Measurements from ENCODE around the gene FER1L5.

Gene FER1L5

DNA sequence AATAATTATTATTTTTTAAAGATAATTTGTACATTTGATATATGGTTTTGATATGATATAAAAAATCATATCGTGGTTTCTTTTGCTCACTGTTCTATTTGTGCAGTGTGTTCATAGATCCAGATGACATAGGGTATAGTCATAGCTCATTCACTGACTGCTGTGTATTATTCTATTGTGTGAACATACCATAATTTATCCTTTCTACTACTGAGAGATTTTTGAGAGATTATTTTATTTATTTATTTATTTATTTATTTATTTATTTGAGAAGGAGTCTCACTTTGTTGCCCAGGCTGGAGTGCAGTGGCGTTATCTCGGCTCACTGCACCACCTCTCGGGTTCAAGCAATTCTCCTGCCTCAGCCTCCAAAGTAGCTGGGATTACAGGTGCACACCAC lies 39.0 kb downstream of the FER1L5 start:
- no peak for DNase-seq (ENCODE audit: low read depth)

DNA sequence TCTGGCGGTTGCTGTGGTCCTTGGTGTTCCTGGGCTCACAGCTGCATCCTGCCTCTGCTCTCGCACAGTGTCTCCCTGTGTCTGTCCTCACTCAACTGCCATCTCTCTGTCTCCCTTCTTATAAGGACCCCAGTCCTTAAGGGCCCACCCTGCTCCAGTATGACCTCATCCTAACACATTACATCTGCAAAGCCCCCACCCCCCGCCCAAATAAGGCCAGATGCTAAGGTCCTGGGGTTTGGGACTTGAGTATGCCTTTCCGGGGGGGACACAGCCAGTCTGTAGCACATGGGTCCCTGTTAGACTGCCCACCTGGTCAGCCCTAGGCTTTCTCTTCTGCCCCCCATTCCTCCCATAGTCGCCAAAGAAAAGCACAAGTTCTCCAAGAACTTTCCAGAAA lies 40.7 kb downstream of the FER1L5 start:
- DNase-seq (ENCODE audit: low read depth): no peak

DNA sequence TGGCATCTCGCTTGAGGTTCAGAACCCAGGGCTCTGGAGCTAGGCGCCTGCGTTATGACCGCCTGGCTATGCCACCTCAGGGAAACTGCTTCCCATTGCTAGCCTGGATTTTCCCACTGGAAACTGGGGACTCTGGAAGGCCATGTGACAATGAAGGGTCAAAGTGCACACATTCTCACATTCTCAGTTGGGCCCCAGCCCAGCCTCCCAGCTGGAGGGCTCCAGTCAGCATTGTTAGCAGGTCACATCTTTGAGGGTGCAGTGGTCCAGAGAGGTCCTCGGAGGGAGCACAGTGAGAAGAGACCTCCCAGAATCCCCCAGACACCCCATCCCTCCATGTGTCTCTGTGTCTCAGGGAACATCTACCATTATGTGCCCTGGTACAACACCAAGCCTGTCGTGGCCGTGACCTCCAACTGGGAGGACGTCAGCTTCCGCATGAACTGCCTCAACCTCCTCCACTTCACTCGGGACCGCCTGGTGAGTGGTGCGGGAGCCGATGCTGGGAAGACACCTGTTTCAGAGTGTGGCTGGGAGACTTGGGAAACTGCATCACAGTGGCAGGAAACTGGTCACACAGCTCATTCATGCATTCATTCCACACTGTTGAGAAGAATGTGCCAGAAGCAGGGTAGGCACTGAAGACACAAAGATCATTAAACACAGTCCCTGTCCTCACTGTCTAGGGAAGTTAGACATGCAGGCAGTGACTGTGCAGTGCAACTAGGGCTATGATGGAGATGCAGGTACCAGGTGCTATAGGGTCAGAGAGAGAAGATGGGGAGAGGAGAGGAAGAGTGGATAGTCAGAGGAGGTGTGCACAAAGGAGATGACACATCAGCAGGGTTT lies 41.6 kb downstream of the FER1L5 start:
- DNase-seq (ENCODE audit: low read depth): no peak

DNA sequence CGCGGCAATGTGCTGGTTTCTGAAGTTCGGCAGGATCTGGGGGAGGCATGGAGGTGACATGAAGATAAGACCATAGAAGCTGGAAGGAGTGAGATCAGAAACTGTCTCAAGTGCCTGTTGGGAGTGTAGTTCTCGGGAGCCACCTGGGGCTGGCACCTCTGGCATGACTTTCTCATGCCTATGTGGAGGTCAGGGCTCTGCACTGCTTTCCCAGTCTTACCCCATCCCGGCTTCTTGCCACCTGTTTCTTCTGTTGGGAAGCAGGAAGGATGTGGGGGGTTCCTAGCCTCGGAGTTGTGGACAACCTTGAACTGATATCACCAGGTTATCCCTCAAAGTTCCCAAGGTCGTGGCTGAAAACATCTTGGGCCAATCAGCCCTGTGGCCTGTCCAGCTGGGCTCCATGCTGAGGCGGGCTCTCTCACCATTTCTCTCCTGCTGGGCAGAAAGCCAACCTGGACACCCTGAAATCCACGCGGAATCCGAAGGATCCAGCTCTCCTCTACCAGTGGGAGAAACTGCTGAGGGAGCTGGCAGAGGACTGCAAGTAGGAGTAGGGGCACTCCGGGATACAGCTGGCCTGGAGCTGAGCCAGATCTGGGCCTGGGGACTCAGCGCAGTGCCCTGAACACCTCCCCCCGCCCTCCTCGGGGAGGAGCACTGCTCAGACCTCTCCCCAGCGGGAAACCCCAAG lies 42.5 kb downstream of the FER1L5 start:
- no peak for DNase-seq (ENCODE audit: low read depth)

DNA sequence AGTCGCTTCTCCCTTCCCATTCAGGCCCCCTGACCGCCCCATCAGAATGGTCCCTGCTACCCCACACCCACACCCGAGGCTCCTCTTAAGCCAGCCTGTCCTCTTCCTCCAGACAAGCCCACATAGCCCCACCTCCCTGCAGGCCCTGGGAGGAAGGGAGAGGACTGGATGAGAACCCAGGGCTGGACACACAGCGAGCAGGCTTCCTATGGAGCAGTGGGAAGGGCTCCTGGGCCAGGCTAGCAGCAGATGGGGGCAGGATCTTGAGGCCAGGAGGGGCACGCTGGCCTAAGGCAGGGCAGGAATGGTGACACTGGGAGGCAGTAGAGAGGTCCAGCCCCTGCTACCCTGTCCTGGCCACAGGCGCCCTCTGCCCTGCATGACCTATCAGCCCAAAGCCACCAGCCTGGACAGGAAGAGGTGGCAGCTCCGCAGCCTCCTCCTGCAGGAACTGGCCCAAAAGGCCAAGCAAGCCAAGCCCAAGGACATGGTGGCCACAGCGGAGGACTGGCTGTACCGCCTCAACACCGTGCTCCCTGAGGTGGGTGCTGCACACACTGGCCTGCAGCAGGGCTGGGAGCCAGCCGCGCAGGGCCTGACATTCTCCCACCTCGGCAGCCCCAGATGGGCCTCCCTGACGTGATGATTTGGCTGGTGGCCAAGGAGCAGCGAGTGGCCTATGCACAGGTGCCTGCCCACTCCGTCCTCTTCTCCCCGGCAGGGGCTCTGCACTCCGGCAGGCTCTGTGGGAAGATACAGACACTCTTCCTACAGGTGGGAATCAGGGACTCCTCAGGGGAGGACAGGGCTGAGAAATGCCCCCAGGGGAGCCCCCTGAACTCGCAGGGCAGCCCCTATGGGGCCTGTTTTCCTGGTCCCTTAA lies 43.3 kb downstream of the FER1L5 start:
- no peak for DNase-seq (ENCODE audit: low read depth)

DNA sequence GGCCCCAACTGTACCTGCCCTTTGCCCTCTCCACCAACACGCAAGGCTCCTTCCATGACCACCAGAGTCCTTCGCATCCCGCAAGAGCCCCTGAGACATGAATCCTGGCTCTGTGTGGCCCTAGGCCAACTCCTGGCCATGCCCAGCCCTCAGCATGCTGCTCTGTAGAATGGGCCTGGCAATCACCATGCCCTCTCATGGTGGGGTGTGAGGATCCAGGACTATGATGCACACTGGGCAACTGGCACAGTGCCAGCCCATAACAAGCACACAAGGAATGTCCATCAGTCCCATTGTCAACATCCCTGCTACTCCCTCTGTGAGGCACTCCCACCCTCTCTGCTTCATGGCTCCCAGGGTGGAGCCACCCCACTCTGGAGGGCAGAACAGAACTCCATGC lies 44.7 kb downstream of the FER1L5 start:
- no peak for DNase-seq (ENCODE audit: low read depth)

DNA sequence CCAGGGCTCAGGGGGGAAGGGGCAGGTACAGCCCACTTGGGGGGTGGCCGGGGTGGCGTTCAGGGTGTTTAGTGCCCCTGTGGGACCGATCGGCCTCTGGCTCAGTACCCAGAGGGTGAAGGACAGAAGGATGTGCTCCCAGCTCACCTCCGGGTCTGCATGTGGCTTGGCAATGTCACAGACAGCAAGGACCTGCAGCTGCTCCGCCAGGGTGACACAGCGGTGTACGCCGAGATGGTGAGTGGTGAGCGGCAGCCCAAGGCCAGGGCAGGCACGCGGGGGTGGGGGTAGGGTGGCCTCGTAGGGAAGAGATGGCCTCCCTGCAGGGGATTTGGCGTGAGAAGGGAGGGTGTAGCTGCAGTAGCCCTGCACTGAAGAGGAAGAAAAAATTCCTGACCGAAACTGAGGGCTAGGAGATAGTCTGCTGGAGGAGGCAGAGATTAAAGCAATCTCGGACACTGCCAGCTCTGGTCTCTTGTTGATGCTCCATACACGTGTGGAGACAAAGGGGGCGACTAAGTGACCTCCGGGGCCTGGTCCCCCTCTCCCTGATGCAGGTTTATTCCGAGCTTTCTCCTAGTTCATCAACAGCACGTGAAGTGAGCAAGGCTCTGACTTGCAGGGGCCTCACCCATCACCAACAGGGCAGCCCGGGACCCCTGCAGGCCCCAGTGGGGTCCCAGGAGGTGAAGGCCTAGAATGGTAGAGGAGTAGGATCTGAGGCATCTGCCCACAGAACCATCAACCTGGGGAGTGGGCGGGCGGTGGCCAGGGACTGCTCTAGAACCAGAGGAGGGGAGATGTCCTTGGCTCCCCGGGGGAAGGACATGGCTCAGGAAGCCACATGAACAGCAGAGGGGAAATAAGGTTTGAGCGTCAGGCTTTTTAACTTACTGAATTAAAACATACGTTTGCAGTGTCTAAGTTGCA lies 45.4 kb downstream of the FER1L5 start:
- no peak for DNase-seq (ENCODE audit: low read depth)

DNA sequence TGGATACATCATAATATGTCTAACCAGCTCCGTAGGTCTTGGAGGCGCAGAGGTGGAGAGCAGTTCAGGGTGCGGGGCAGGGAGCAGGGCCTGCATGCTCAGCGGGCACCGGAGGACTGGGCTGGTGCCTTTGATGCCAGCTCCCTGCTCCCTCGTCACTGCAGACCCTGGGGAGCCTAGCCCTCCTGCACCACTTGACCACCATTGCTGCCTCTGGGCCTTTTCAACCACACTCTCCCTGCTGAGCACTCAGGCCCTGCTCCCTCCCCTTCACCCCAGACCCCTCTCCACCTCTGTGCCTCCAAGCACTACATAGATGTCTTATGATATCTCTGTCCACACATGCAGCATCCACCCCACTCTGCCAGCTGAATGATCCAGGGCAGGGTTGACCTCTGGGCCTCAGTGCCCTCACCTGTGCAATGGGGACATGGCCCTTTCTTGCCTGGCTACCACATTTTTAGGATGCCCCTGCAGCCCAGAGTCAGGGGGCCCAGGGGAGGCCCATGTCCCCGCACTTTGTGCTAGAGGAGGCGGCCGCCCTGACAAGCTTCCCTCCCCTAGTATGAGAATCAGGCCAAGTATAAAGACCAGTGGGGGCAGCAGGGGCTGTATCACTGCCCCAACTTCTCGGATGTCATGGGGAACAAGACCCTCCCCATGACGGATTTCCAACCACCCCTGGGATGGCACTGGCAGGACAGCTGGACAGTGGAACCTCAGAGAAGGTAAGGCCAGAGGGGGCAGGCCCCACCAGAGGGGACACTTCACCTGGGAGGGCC lies 46.3 kb downstream of the FER1L5 start:
- no peak for DNase-seq (ENCODE audit: low read depth)

DNA sequence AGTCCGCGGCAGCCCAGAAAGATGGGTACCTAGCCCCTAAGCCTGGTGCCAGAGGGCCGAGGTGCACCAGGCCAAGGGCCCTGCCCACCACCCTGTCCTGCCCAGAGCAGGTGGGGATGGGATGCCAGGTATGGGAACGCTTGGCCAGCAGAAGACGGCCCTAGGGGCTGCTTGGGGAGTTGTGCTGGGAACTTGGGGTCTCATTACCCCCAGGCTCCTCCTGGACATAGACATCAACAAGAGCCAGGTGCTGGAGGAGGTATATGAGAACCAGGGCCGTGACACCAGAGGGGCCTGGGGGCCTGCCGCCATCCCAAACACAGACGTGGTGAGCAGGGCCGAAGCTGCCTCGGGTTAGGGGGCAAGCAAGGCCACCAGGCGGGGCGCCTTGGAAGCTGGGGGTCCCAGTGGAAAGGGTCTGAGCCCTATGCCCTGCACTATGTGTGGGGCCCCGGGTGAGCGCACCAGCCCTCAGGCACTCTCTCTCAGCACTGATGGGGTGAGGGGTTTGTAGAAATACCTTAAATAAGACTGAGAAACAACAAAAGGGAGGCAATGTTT lies 46.9 kb downstream of the FER1L5 start:
- no peak for DNase-seq (ENCODE audit: low read depth)

DNA sequence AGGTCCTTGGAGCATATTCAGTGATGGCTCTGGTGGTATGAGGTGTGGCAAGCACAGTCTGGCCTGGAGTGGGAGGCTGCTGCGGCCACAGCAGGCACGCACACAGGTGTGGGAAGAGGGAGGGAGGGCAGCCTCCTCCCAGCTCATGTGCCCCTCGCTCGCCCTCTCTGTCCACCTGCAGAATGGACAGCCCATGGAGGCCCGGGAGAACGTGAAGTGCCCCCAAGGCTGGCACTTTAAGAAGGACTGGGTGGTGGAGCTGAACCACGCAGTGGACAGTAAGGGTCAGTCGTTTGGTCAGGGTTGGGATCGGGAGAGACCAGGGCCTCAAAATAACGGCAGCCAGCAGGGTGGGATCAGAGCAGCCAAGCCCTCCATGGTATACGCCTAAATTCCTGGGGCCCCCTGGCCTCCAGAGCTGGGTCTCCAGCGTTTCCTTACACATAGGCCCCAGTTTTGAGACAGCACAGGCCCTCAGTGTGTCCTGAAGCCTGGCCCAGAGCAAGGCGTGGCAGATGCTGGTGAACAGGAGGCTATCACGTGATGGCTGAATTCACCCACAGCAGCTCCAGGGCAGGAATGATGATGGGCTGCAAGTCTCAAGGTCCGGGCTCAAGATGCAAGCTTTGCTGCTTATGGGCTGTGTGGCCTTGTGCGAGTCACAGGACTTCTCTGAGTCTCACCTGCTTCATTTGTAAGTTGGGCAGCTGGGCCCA lies 47.9 kb downstream of the FER1L5 start:
- no peak for DNase-seq (ENCODE audit: low read depth)

DNA sequence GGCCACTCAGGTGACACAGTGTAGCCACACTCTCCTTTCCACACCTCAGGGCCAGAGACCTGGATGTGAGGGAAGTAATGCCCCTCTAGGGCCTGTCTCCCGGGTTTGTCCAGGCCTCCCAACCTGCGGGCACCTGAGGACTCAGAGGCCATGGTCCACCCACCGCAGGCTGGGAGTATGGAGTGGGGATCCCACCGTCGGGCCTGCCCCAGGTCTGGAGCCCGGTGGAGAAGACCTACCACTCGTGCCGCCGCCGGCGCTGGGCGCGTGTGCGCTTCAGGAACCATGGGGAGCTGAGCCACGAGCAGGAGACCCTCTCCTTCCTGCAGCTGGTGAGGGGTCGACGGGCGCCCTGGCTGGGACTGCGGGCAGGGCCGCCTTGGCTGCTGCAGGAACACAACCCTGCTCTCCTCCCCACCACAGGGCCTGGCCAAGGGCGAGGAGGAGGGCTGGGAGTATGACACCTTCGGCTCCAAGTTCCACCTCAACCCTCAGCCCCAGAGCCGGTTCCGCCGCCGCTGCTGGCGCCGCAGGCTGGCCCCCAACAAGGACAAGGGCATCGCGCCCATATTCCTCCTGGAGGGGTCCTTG lies 48.6 kb downstream of the FER1L5 start:
- DNase-seq (ENCODE audit: low read depth): no peak

DNA sequence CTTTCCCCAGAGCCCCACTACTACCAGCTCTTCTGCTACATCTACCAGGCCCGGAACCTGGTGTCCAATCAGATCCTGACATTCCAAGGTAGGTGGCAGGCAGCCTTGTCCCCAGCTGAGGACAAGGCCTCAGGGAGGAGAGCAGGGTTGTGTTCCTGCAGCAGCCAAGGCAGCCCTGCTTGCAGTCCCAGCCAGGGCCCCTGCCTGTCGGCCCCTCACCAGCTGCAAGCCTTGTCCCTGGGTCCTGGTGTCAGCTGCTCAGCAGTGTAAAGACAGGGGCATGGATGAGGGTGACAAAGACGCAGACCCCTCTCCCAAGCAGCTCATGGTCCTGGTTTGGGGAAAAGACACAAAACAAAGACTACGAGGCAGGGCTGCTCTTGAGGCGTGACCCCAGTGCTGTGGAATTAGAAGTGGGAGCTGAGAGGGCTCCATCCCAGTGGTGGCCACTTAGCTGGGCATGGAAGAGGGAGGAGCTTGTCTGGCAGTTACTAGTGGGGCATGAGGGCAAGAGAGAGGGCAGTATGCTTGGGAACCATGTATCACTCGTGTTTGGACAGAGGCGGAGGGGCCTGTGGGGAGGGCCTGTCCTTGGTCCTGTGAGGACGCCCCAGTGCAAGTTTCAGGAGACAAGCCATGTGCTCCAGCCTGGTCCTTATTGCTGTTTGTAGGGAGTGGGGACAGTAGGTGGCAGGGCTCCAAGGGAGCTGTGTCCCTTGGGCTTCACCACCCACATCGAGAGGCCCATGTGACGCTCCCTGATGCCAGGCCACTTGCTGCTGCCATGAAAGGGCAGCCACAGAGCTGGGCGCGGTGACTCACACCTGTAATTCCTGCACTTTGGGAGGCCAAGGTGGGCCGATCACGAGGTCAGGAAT lies 49.8 kb downstream of the FER1L5 start:
- DNase-seq (ENCODE audit: low read depth): no peak

DNA sequence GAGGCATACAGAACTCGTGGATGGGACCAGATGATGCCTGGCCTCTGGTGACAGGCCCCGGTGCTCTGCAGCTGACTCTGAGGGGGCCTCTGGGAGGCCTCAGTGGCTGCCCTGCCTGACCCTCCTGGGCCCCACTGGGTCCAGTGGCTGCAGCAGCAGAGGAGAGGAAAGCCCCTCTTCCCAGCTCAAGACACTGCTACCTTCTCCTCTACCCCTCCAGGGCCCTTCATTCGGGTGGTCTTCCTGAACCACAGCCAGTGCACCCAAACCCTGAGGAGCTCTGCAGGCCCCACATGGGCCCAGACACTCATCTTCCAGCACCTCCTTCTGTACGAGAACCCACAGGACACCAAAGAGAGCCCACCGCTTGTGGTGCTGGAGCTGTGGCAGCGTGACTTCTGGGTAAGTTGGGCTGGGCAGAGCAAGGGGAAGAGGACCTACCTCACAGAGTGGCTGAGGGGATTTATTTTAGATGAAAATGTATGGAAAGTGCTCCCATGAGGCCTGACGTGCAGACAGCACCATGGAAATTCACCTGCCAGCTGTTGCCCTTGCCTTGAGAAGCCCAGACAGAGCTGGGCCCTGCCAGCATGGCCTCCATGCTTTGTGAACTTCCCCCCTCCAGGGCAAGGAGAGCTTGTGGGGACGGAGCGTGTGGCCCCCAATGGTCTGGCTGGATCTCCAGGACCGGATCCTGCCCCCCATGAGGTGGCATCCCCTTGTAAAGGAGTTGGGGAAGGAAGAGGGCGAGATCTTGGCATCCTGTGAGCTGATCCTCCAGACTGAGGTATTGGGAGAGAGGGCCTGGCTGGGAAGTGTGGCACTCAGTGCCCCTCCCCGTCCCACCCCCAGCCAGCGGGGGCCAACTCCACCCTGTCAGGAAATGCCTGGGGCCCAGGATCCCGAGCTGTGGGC lies 51.0 kb downstream of the FER1L5 start:
- no peak for DNase-seq (ENCODE audit: low read depth)

DNA sequence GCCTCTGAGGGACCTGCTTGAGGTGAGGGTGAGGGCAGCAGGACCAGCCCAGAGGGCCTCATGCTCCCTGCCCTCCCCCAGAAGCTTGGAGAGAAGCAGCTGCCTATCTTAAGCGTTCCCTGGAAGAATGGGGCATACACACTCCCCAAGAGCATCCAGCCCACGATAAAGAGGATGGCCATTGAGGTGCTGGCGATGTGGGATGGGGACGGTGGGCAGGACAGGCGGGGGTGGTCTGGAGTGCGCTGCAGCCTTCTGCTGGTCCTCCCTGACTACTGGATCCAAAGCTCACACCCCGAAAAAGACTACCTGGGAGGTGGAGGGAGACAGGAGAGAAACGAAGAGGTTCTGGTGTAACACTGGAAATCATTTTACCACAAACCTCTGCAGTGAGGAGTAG lies 51.7 kb downstream of the FER1L5 start:
- DNase-seq (ENCODE audit: low read depth): no peak

DNA sequence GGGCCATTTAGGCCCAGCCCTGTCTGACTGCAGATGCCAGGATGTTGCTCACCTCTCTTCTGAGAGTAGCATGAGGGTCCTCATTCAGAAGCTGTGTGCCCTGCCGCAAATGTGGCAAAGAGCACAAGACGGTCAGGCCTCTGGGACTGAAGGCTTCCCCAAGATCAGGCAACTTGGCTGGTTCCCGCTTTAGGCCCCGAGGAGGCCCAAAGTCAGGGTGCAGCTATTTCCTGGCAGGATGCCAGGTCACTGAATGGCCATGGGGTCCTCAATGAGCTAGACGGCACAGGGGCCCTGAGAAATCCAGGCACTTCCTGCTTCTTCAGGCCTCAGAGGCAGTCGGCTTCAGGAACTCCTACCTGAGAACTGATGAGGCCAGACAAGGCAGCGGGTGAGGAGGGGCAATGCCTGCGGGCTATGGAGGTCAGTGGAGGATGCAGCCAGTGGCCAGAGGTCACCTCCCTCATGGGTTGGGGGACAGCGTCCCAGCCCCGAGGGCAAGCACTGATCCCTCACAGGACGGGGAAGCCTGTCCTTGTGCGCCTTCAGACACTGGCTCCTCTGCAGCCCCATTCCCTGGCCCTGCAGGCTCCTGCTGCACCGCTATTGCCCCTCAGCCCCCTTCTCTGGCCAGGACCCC lies 52.4 kb downstream of the FER1L5 start:
- no peak for DNase-seq (ENCODE audit: low read depth)

DNA sequence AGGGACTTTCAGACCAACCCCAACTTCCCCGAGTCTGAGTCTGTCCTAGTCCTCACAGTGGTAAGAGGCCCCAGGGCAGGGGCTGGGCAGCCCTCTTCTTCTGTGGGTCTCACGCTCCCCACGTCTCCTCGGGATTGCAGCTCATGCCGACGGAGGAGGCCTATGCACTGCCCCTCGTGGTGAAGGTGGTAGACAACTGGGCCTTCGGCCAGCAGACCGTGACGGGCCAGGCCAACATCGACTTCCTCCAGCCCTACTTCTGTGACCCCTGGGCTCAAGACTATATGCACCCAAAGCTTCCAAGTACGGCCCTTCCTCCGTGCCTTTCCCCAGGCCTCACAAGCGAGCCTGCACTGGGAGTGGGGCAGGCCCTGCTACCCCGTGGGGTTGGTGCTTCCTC lies 53.0 kb downstream of the FER1L5 start:
- no peak for DNase-seq (ENCODE audit: low read depth)

DNA sequence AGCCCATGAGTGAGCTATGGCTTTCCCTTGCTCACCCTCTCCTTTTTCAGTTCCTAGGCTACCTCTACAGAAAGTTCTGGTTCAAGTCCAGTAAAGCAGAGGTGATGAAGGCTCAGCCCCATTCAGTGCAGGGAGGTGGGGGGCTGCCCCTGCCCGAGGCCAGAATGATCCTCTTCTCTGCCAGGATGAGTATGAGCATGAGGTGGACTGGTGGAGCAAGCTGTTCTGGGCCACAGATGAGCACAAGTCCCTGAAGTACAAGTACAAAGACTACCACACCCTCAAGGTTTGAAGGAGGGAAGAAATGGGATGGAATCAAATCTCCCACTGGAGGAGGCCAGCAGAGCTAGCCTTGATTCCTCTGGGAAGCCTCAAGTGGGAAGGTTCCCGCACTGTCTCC lies 54.9 kb downstream of the FER1L5 start:
- no peak for DNase-seq (ENCODE audit: low read depth)

Data from GM04503 (cell line).